GM12801 (cell line): ENCODE measurements around the gene MACF1.

ENCODE experiments used
- TF ChIP-seq, protein P1 (sequence below): IDR thresholded peaks from one replicate; pipeline ENCODE4 v1.5.1; 2011; ENCODE audit warnings: control low read depth; ENCODE audit not compliant: insufficient read length; ENCODE audit errors: extremely low read depth

Gene MACF1, protein sequence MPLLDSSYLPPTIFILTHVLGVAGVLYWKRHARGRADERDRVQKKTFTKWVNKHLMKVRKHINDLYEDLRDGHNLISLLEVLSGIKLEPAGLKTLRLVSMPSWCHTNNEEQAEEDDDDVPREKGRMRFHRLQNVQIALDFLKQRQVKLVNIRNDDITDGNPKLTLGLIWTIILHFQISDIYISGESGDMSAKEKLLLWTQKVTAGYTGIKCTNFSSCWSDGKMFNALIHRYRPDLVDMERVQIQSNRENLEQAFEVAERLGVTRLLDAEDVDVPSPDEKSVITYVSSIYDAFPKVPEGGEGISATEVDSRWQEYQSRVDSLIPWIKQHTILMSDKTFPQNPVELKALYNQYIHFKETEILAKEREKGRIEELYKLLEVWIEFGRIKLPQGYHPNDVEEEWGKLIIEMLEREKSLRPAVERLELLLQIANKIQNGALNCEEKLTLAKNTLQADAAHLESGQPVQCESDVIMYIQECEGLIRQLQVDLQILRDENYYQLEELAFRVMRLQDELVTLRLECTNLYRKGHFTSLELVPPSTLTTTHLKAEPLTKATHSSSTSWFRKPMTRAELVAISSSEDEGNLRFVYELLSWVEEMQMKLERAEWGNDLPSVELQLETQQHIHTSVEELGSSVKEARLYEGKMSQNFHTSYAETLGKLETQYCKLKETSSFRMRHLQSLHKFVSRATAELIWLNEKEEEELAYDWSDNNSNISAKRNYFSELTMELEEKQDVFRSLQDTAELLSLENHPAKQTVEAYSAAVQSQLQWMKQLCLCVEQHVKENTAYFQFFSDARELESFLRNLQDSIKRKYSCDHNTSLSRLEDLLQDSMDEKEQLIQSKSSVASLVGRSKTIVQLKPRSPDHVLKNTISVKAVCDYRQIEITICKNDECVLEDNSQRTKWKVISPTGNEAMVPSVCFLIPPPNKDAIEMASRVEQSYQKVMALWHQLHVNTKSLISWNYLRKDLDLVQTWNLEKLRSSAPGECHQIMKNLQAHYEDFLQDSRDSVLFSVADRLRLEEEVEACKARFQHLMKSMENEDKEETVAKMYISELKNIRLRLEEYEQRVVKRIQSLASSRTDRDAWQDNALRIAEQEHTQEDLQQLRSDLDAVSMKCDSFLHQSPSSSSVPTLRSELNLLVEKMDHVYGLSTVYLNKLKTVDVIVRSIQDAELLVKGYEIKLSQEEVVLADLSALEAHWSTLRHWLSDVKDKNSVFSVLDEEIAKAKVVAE (N-terminal part only)

GRCh38 chr1:39204441-39205081, at the start of gene MACF1:
Gene MACF1, plus strand, starts transcription at chr1:39204695. Its CDS starts 328 bp downstream, at chr1:39205023.
- TF ChIP-seq, protein P1, sequence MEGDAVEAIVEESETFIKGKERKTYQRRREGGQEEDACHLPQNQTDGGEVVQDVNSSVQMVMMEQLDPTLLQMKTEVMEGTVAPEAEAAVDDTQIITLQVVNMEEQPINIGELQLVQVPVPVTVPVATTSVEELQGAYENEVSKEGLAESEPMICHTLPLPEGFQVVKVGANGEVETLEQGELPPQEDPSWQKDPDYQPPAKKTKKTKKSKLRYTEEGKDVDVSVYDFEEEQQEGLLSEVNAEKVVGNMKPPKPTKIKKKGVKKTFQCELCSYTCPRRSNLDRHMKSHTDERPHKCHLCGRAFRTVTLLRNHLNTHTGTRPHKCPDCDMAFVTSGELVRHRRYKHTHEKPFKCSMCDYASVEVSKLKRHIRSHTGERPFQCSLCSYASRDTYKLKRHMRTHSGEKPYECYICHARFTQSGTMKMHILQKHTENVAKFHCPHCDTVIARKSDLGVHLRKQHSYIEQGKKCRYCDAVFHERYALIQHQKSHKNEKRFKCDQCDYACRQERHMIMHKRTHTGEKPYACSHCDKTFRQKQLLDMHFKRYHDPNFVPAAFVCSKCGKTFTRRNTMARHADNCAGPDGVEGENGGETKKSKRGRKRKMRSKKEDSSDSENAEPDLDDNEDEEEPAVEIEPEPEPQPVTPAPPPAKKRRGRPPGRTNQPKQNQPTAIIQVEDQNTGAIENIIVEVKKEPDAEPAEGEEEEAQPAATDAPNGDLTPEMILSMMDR = no peak

GRCh38 chr1:39157304-39157703, 47.2 kb upstream of the MACF1 start:
- TF ChIP-seq, protein P1 = no peak

DNA sequence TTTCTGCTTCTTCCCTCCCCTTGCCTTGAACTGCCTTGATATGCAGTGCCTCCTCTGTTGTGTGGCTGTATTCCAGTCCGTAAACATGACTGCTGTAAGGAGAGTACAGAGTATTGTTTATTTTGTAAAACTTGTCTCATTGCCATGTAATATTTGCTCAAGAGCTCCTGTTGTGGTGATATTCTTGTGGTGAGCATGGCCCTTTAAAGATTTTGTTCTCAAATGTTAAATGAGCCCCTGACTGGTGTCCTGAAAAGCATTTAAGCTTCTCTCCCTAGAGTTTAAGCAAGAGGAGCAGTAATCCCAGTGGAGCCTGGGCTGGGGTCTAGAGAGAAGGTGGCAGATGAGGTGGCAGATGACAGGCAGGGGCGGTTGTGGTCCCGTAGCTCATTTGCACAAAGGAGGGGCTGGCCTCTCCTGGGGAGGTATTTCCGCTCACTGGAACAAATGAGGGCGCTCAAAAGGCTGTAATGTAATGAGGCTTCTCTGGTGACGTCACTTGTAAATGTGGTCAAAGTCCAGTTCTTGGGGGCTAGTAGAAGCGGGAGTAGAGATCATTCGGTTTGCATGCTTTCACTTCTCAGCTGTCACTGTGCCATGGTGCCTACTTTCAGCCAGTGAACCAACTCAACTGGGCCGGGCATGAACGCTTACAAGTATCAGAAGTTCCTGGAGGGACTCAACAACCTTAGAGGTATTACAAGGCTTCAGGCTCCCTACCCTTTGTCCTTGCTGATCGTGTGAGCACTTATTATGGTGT, 46.0 kb upstream of the MACF1 start:
- TF ChIP-seq, protein P1 = no peak

GRCh38 chr1:39159224-39160036, 45.1 kb upstream of the MACF1 start:
- TF ChIP-seq, protein P1 = no peak

DNA sequence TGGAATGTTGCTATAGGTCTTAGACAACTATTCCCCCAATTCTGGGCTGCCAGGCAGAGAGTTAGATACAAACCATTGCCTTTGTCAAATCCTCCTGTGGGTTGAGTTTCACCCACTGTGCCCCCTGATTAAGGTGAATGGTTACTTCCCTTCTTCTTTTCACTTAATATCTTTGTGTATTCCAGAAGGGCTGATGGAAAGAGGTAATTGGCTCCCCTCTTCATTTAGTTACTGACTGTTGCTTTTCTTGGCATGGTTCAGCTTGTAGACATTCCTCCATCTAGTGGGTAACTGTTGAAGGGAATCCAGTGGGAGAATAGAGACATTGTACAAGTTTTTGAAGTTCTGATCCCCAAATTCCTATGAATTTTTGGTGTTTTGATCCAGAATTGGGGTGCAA, 43.8 kb upstream of the MACF1 start:
- TF ChIP-seq, protein P1 = no peak

GRCh38 chr1:39163469-39163868, 41.0 kb upstream of the MACF1 start:
- TF ChIP-seq, protein P1 = no peak
